Esophagus squamous epithelium (tissue), 4 donors: ENCODE measurements around the gene CASTOR1.

ENCODE experiments used
- CTCF ChIP-seq, 6 experiments: fragments of 450-650 bp in 4 of 6; fragments of 200-600 bp in 2 of 6; sonication (generic) in 2 of 6; IDR thresholded peaks; one replicate each; pipeline ENCODE4 v1.5.1; 2016 to 2019; ENCODE audit warnings: antibody characterized with exemption in 6 of 6, mild to moderate bottlenecking in 4 of 6, moderate library complexity in 4 of 6
- POLR2A ChIP-seq, 4 donors: fragments of 450-650 bp; IDR thresholded peaks; one replicate each; pipeline ENCODE4 v1.6.1; 2017; ENCODE audit warnings: antibody characterized with exemption in 4 of 4, mild to moderate bottlenecking in 4 of 4, moderate library complexity in 3 of 4

- TF ChIP-seq CTCF (IDR thresholded peaks at IDR 0.05) = no peak
- no peak for TF ChIP-seq POLR2A (IDR thresholded peaks at IDR 0.05)
These were observed 24.4 kb upstream of the CASTOR1 start for GRCh38 chr22:30313527-30314363.
